Naive thymus-derived CD4-positive, alpha-beta T cell (primary cell): ENCODE results near the gene CIRBP. TPM values are rescaled to one million over a fixed set of nuclear protein-coding genes. Genes with fewer than 3 reads are reported as not detected.

Experiments
- ATAC-seq: fragments of 150-1000 bp; cut with Tn5 transposase; 2 replicates; pipeline ENCODE4 v1.10.0; 2021; ENCODE audit warnings: mild to moderate bottlenecking, moderate library complexity
- CTCF ChIA-PET: fragments of 350-600 bp; sonication (Branson Sonifier 250); formaldehyde crosslinking; loops from one replicate; lab custom pipeline; 2021; ENCODE audit warnings: antibody characterized with exemption; lab: Charles Lee
- POLR2A ChIA-PET: fragments of 350-600 bp; sonication (Branson Sonifier 250); formaldehyde crosslinking; loops from one replicate; lab custom pipeline; 2021; ENCODE audit warnings: antibody characterized with exemption, inconsistent platforms; lab: Charles Lee
- DNase-seq, 9 donors: peaks; one replicate each; pipeline versions ENCODE4 v3.0.0 to v3.0.0-alpha.2; 2020 to 2022; ENCODE audit warnings: mixed read lengths in 1 of 9
- H3K27ac ChIP-seq: one replicate; pipeline ENCODE4 v1.7.0; 2013; ENCODE audit warnings: mild to moderate bottlenecking, low read depth, low read length, moderate library complexity
- H3K27me3 ChIP-seq, 2 donors: one replicate each; pipeline ENCODE4 v1.7.0; 2013; ENCODE audit warnings: low read length in 2 of 2, mild to moderate bottlenecking in 2 of 2, moderate library complexity in 2 of 2; ENCODE audit not compliant: control insufficient read depth in 2 of 2, insufficient read depth in 2 of 2
- H3K36me3 ChIP-seq, 3 experiments: 1 replicate in 2 of 3; 2 replicates in 1 of 3; pipeline ENCODE4 v1.7.0; 2013; ENCODE audit warnings: low read length in 3 of 3, mild to moderate bottlenecking in 3 of 3, moderate library complexity in 1 of 3; ENCODE audit not compliant: insufficient read depth in 3 of 3, control insufficient read depth in 2 of 3
- H3K4me1 ChIP-seq, 2 donors: one replicate each; pipeline ENCODE4 v1.7.0; 2013; ENCODE audit warnings: low read length in 2 of 2, mild to moderate bottlenecking in 2 of 2, moderate library complexity in 1 of 2; ENCODE audit not compliant: control insufficient read depth in 2 of 2, insufficient read depth in 2 of 2
- H3K4me3 ChIP-seq: 2 replicates; pipeline ENCODE4 v1.7.0; 2013; ENCODE audit warnings: mild to moderate bottlenecking, low read length
- H3K9me3 ChIP-seq, 3 experiments: 1 replicate in 2 of 3; 2 replicates in 1 of 3; pipeline ENCODE4 v1.7.0; 2013; ENCODE audit warnings: low read length in 3 of 3; ENCODE audit not compliant: control insufficient read depth in 2 of 3
- H3K27ac Mint-ChIP-seq, 9 donors: one replicate each; pipeline ENCODE4 v1.8.0; 2020 to 2022; ENCODE audit warnings: mixed read lengths in 9 of 9, mild to moderate bottlenecking in 8 of 9, moderate library complexity in 5 of 9, inconsistent platforms in 2 of 9
- H3K27me3 Mint-ChIP-seq, 5 donors: one replicate each; pipeline ENCODE4 v1.8.0; 2021 to 2022; ENCODE audit warnings: mixed read lengths in 5 of 5, mild to moderate bottlenecking in 1 of 5
- H3K36me3 Mint-ChIP-seq, 5 donors: one replicate each; pipeline ENCODE4 v1.8.0; 2020 to 2022; ENCODE audit warnings: mixed read lengths in 5 of 5, mild to moderate bottlenecking in 3 of 5, inconsistent platforms in 1 of 5
- H3K4me1 Mint-ChIP-seq, 7 donors: one replicate each; pipeline ENCODE4 v1.8.0; 2020 to 2022; ENCODE audit warnings: mixed read lengths in 7 of 7, mild to moderate bottlenecking in 3 of 7, inconsistent platforms in 1 of 7
- H3K4me3 Mint-ChIP-seq, 10 donors: one replicate each; pipeline ENCODE4 v1.8.0; 2020 to 2022; ENCODE audit warnings: mild to moderate bottlenecking in 10 of 10, mixed read lengths in 10 of 10, moderate library complexity in 6 of 10, inconsistent platforms in 2 of 10
- H3K9me3 Mint-ChIP-seq, 11 donors: one replicate each; pipeline ENCODE4 v1.8.0; 2020 to 2022; ENCODE audit warnings: mixed read lengths in 11 of 11, mild to moderate bottlenecking in 4 of 11, inconsistent platforms in 1 of 11, moderate library complexity in 1 of 11
- intact Hi-C, 2 donors: fragments of 100-400 bp; cut with micrococcal nuclease; formaldehyde crosslinking; loops; one replicate each; pipeline ENCODE4 v1.15.1; 2023
- polyA plus RNA-seq, 2 donors: library from polyadenylated mRNA; unstranded; fragments of 300-500 nt; fragmentation: Illumina TruSeq; gene quantifications; one replicate each; pipeline ENCODE4 v1.2.3, GENCODE V29; 2021
- total RNA-seq, 6 experiments: library from RNA in 5 of 6; stranded (reverse) in 5 of 6; gene quantifications; 1 replicate in 5 of 6; 2 replicates in 1 of 6; pipeline ENCODE4 v1.2.3 and lab custom pipeline; 2021 to 2026

Gene CIRBP
- total and polyA plus RNA-seq, 7 experiments from 2014 or later, result 233 to 629 (median 410) TPM

- H3K36me3 ChIP-seq, result no peaks in the 10 kb centered on the region
- DNase-seq (no peak), ATAC-seq (no peak)
- Mint-ChIP-seq H3K36me3 (no peaks in the 10 kb centered on the region), H3K4me3 (no peak overlapping the region), H3K27me3 (peaks cover 0 to 3% (median 0%) of the 10 kb centered on the region in 5 donors), H3K4me1 (peaks cover 0 to 2% (median 0%) of the 10 kb centered on the region in 7 donors), H3K9me3 (no peaks in the 10 kb centered on the region), H3K27ac (no peak overlapping the region)
- H3K4me1 ChIP-seq, result no peaks in the 10 kb centered on the region
- peaks cover 0 to 3% of the 10 kb centered on the region in 2 donors for H3K27me3 ChIP-seq
- H3K4me3 ChIP-seq, result no peak overlapping the region
- no peak overlapping the region for H3K27ac ChIP-seq
- CTCF ChIA-PET, result no interaction called here
- intact Hi-C loops, result no loop called here
- H3K9me3 ChIP-seq, result no peaks in the 10 kb centered on the region
- POLR2A ChIA-PET, result no interaction called here
Observed at GRCh38 chr19:1309977-1310852, 41.1 kb downstream of the CIRBP start.

GRCh38 chr19:1310853-1311180, 41.7 kb downstream of the CIRBP start:
- no peak overlapping the region for H3K27ac Mint-ChIP-seq
- no peak overlapping the region for H3K4me3 Mint-ChIP-seq
- Histone ChIP-seq H3K36me3 (no peaks in the 10 kb centered on the region), H3K4me3 (no peak overlapping the region), H3K27ac (no peak overlapping the region), H3K27me3 (peaks cover 0 to 5% of the 10 kb centered on the region in 2 donors), H3K9me3 (no peaks in the 10 kb centered on the region), H3K4me1 (peaks cover 0 to 3% of the 10 kb centered on the region in 2 donors)
- H3K36me3 Mint-ChIP-seq, result no peaks in the 10 kb centered on the region
- ATAC-seq (no peak), DNase-seq (no peak)
- POLR2A ChIA-PET, result no interaction called here
- H3K9me3 Mint-ChIP-seq, result no peaks in the 10 kb centered on the region
- intact Hi-C loops, result no loop called here
- H3K4me1 Mint-ChIP-seq, result peaks cover 0 to 3% (median 0%) of the 10 kb centered on the region in 7 donors
- peaks cover 0 to 5% (median 0%) of the 10 kb centered on the region in 5 donors for H3K27me3 Mint-ChIP-seq
- CTCF ChIA-PET, result no interaction called here

- POLR2A ChIA-PET, result no interaction called here
- H3K27ac Mint-ChIP-seq, result no peak overlapping the region
- no peak overlapping the region for H3K4me3 ChIP-seq
- peaks cover 0 to 3% of the 10 kb centered on the region in 2 donors for H3K4me1 ChIP-seq
- no peaks in the 10 kb centered on the region for H3K36me3 Mint-ChIP-seq
- no peaks in the 10 kb centered on the region for H3K36me3 ChIP-seq
- peaks cover 0 to 10% (median under 1%) of the 10 kb centered on the region in 5 donors for H3K27me3 Mint-ChIP-seq
- ATAC-seq (no peak), DNase-seq (no peak)
- H3K4me3 Mint-ChIP-seq, result no peak overlapping the region
- no peaks in the 10 kb centered on the region for H3K9me3 ChIP-seq
- peaks cover 0 to 10% of the 10 kb centered on the region in 2 donors for H3K27me3 ChIP-seq
- no peak overlapping the region for H3K27ac ChIP-seq
- H3K9me3 Mint-ChIP-seq, result no peaks in the 10 kb centered on the region
- CTCF ChIA-PET, result no interaction called here
- peaks cover 0 to 3% (median 0%) of the 10 kb centered on the region in 7 donors for H3K4me1 Mint-ChIP-seq
- intact Hi-C loops, result no loop called here
Observed at GRCh38 chr19:1311543-1312091, 42.5 kb downstream of the CIRBP start.

GRCh38 chr19:1312767-1313694, 43.9 kb downstream of the CIRBP start:
- no peak overlapping the region for H3K4me3 ChIP-seq
- H3K27me3 Mint-ChIP-seq, result peaks cover 9 to 18% (median 12%) of the 10 kb centered on the region in 5 donors
- no peaks in the 10 kb centered on the region for H3K9me3 ChIP-seq
- peaks cover 0 to 10% of the 10 kb centered on the region in 2 donors for H3K27me3 ChIP-seq
- no peak overlapping the region for H3K27ac Mint-ChIP-seq
- ATAC-seq, result no peak
- no peaks in the 10 kb centered on the region for H3K36me3 ChIP-seq
- POLR2A ChIA-PET, result no interaction called here
- no peak overlapping the region for H3K4me3 Mint-ChIP-seq
- CTCF ChIA-PET, result interaction anchor here (0.5 kb wide), 1 partner anchor 999 kb away, joined by 3 read pairs; no protein-coding TSS in a partner anchor
- H3K4me1 ChIP-seq, result peaks cover 0 to 3% of the 10 kb centered on the region in 2 donors
- H3K4me1 Mint-ChIP-seq, result peaks cover 0 to 5% (median 0%) of the 10 kb centered on the region in 7 donors
- no peaks in the 10 kb centered on the region for H3K9me3 Mint-ChIP-seq
- no peak for DNase-seq
- intact Hi-C loops, result no loop called here
- H3K36me3 Mint-ChIP-seq, result no peaks in the 10 kb centered on the region
- no peak overlapping the region for H3K27ac ChIP-seq

- Histone ChIP-seq H3K4me3 (no peak overlapping the region), H3K4me1 (peaks cover 0 to 3% of the 10 kb centered on the region in 2 donors), H3K27ac (no peak overlapping the region), H3K27me3 (peaks cover 0 to 10% of the 10 kb centered on the region in 2 donors), H3K36me3 (no peaks in the 10 kb centered on the region), H3K9me3 (no peaks in the 10 kb centered on the region)
- DNase-seq (no peak), ATAC-seq (no peak)
- no peak overlapping the region for H3K4me3 Mint-ChIP-seq
- H3K9me3 Mint-ChIP-seq, result no peaks in the 10 kb centered on the region
- POLR2A ChIA-PET, result no interaction called here
- H3K27ac Mint-ChIP-seq, result no peak overlapping the region
- H3K27me3 Mint-ChIP-seq, result peaks cover 9 to 22% (median 13%) of the 10 kb centered on the region in 5 donors
- H3K4me1 Mint-ChIP-seq, result peaks cover 0 to 5% (median 0%) of the 10 kb centered on the region in 7 donors
- no peaks in the 10 kb centered on the region for H3K36me3 Mint-ChIP-seq
- CTCF ChIA-PET, result no interaction called here
- intact Hi-C loops, result no loop called here
Observed at GRCh38 chr19:1313695-1314613, 44.8 kb downstream of the CIRBP start.
